OCI-LY1 (cell line): Measurements from ENCODE around the gene TMEM59L.

Experiments used
- CTCF ChIP-seq: fragments of 200-600 bp; sonication (generic), shearing (Covaris generic); IDR thresholded peaks from 2 replicates; pipeline ENCODE4 v1.5.1; 2017; ENCODE audit warnings: mild to moderate bottlenecking, antibody characterized with exemption, low read length, moderate library complexity, mixed read lengths
- EZH2 ChIP-seq: fragments of 200-600 bp; sonication (generic), shearing (Covaris generic); IDR thresholded peaks from 2 replicates; pipeline ENCODE4 v1.8.0; 2017; ENCODE audit warnings: borderline replicate concordance, mixed run types, mild to moderate bottlenecking, antibody characterized with exemption, low read length, moderate library complexity, mixed read lengths

- TF ChIP-seq EZH2: no peak
- no peak for TF ChIP-seq CTCF
These were observed 25.1 kb upstream of the TMEM59L start for GRCh38 chr19:18587561-18587960.
